NCI-H1436 (cell line): ENCODE measurements around the gene CHMP1A.

ENCODE experiments used
- DNase-seq: peaks from one replicate; lab custom pipeline; 2025; lab: John Stamatoyannopoulos, UW

The CHMP1A gene

DNA sequence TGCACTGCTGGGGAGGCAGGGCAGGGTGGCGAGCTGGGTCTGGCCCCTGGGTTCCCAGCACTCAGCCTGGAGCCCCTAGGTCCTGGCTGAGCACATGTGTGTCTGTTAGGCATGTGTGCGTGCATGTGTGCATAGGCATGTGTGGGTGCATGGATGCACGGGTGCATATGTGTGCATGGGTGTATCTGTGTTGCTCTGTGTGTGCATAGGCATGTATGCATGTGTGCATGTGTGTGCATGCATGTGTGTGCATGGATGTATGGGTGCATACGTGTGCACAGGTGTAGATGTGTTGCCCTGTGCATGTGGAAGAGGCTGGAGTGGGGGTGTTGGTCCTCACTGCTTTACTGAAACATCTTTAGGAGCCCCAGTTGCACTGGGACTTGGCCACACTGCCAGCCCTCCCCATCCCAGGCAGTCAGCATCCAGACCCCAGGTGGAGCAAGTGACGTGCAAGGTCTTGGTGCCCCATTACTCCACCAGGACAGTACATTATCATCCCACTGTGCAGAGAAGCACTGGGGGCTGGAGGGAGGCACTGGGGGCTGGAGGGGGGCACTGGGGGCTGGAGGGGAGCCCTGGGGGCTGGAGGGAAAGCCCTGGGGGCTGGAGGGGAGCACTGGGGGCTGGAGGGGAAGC is 54.4 kb downstream of the CHMP1A start:
- DNase-seq = no peak

DNA sequence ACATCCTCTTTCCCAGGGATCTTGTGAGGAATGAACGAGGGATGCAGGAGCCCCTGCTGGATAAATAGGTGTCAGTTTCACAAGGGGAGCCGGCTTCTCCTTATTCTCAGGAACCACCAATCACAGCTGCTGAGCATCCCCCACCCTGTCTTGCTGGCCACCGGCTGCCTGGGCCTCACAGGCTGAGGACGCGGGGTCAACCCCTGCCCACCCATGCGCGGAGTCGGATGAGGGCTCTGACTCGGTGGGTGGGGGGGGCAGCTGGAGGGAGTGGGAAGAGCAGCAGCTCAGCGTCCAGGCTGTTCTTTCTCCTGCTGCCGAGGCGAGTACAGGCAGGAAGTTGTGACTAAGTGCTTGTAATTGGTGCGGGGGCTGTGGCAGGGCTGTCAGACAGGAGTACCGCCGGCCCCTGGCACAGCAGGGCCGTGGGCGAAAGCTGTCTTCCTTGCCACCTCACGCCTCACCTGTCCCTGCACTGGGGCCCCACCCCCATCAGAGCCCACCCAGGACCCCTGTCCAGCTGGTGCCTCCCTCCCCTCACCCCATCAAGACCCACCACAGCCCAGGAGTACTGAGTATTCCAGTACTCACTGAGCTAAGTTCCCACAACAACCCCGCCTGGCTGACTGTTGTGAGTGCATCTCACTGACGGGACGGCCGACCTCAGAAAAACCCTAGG is 55.1 kb downstream of the CHMP1A start:
- DNase-seq = no peak

DNA sequence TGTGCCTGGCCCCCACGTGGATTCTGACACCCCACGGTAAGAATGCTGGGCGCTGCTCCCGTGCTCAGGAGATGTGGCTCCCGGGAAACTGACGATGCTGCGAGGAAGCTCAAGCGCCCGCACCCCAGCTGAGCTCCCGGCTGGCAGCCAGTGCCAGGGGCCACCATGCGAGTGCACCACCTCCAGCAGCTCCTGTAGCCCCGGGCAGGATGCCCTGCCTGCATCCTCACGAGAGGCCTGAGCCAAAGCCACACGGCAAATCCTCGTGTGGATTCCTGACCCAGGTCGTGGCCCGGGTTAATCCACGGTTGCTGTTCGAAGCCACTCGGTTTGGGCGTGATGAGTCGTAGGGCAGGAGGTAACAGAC is 55.6 kb downstream of the CHMP1A start:
- no peak for DNase-seq

DNA sequence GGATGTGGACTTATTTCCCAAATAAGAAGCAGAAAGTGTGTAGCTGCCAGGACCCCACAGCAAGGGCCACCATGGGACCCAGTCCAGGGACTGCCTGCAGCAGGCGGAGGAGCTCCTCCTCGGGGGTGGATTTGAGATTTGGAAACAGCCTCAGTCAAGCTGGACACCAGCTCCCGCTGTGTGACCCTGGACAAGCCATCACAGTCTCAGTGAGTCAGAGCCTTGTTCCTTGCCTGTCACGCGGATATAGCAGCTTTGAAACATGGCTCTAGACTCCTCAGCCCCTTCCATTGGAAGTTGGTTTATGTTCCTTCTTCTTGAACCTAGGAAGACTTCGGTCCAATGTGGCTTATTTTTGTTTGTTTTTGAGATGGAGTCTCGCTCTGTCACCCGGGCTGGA is 56.6 kb downstream of the CHMP1A start:
- no peak for DNase-seq

DNA sequence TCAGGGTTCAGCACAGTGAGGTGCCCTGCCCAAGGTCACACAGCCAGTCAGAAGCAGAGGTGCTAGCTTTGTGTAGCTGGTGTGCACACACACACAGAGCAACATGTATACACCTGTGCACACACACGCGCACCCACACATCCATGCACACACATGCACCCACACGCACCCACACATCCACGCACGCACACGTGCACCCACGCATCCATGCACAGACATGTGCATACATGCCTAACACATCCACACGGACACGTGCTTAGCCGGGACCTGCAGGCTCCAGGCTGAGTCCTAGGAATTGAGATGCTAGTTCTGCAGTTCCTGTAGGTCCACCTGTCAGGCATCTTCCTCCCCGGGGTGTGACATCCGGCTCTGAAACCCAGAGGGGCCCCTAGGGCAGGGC is 57.1 kb downstream of the CHMP1A start:
- DNase-seq = no peak

DNA sequence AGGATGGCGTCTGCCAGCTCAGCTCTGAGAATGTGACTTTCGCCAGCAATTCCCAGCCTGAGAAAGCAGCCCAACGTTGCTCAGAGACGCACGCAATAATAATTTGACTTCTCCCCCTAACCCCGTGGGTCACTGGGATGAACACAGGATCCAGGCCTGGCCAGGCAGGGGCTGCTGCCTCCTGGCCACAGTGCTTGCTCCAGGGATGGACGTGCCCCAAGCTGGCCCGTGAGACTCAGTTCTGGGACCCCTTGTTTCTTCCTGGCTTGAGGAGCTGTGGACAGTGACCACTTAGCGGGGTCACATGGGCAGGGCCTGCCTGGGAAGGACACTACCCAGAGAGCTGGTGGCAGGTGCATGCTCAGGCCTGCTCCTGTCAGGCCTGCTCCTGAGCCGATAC is 57.6 kb downstream of the CHMP1A start:
- no peak for DNase-seq

DNA sequence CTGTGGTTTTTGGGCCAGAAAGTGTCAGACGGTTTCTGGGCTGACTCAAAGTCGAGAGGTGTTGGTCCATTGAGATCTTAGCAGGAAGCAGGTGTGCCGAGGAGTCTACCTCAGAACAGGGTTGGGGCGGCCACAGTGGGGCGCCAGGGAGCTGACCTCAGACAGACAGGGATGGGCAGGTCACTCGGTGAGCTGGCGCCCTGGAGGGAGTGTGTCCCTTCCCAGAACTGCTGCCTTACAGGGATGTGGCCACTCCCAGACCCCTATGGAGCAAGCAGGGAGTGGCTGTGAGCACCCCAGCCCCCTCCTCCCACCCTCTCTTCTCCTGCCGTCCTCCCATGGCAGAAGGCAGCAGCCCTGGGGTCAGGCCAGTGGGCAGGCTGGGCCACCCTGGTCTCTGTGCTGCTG is 58.1 kb downstream of the CHMP1A start:
- DNase-seq = no peak

DNA sequence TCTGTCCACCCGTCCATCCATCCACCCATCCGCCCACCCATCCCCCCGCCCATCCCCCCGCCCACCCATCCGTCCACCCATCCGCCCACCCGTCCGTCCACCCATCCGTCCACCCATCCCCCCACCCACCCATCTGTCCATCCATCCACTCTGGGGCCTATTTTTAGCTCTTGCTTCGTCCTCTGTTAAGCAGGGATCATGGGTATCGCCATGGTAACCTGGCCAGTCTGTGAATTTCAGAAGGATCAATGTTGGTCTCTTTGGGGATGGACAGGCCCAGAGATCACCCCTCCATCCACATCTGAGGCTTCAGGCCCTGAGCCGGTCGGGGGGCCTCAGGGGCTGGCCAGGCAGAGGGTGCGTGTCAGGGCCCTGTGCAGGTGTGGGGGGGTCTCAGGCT is 59.3 kb downstream of the CHMP1A start:
- DNase-seq = no peak

DNA sequence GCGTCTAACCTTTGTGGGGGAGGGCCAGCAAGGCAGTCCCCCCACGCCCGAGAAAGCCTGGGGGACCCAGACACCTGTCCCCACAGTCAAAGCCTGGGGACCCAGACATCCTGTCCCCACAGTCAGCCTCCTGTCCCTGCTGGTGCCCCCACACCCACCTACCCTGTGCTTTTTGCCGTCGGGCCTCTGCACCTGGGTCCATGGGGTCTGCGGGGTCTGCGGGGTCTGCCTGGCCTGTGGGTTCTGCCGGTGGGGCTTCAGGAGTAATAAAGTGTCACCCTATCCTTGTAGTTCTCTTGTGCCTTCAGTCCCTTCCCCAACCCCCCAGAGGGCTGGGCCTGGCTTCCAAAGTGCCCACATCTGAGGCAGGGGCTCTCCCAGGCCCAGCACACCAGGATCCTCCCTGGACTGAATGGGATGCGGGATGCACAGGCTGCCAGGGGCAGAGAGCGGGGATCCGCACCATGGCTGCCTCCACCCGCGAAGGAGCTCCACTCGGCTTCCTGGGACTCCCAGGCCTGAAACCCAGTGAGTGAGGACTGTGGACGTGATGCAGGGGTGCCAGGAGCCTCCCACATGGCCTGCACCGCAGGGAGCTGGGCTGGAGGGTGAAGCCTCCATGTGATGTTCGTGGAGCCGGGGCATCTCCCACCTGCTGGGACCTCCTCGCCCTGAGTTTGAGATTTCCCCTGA is 60.4 kb downstream of the CHMP1A start:
- no peak for DNase-seq

DNA sequence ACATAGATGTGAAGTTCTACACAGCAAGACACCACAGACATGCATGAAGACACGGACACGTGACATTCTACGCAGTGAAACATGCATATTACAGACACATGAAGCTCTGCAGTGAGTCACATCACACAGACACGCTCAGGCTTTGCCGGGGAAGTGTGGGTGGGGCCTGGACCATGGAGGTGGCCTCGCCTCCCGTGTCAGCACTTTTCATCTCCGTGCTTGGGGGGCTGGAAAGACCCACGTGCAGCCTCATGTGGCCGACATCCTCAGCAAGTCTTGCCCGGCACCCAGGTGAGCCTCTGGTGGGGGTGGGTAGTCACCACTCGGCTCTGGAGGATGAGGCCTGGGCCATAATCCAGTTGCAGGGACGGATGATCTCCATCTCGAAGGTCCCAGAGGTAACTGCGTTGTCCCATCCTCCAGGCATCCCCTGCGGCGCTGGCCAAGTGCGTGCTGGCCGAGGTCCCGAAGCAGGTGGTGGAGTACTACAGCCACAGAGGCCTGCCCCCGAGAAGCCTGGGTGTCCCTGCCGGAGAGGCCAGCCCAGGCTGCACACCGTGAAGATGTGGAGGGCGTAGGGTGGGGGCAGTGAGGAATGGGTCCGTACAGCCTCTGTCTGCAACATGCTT is 61.3 kb downstream of the CHMP1A start:
- DNase-seq = no peak

DNA sequence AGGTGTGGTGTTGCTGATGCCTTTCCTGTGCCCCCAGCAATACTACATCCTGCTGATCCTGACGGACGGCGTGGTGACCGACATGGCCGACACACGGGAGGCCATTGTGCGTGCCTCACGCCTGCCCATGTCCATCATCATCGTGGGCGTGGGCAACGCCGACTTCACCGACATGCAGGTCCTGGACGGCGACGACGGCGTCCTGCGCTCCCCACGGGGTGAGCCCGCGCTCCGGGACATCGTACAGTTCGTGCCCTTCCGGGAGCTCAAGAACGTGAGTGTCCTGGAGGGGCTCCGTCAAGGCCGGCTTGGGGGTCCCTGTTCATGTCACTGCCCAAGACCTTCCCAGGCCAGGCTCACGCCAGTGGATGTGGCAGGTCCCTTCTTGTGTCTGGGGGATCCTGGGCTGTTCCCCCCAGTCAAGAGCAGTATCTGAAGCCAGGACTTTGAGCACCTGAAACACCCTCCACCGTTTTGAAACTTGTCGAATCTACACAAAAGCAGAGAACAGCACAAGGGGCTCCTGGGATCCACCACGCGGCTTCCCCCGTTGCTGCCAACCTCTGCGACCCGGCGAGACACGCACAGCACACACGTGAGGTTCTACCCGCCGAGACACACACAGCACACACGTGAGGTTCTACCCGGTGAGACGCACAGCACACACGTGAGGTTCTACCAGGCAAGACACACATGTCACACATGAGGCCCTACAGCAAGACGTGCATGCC is 62.0 kb downstream of the CHMP1A start:
- no peak for DNase-seq
